ENCODE results near the gene OR10Z1.

Gene OR10Z1

GRCh38 chr1:158600735-158601134 is 4.3 kb upstream of the OR10Z1 start:
- no peaks in the 10 kb centered on the region for H3K36me3 ChIP-seq (ENCODE audit: low read depth)
- H3K27me3 ChIP-seq (ENCODE audit: insufficient read depth, poor library complexity, severe bottlenecking) = no peaks in the 10 kb centered on the region
- no peaks in the 10 kb centered on the region for H3K9me3 ChIP-seq (ENCODE audit: severe bottlenecking)
- H3K4me1 ChIP-seq (ENCODE audit: insufficient read depth, poor library complexity, severe bottlenecking) = no peaks in the 10 kb centered on the region
- H3K27ac ChIP-seq (ENCODE audit: poor library complexity, severe bottlenecking) = no peak overlapping the region
- no peak for TF ChIP-seq CTCF (IDR thresholded peaks at IDR 0.05; ENCODE audit: poor library complexity, severe bottlenecking)
- no peak for ATAC-seq (ENCODE audit: low read depth)
- H3K4me3 ChIP-seq (ENCODE audit: severe bottlenecking) = no peak overlapping the region
- no peak for DNase-seq (ENCODE audit: low spot score)

- H3K36me3 ChIP-seq (ENCODE audit: low read depth) = no peaks in the 10 kb centered on the region
- no peaks in the 10 kb centered on the region for H3K4me1 ChIP-seq (ENCODE audit: insufficient read depth, poor library complexity, severe bottlenecking)
- DNase-seq (ENCODE audit: low spot score) = no peak
- H3K9me3 ChIP-seq (ENCODE audit: severe bottlenecking) = no peaks in the 10 kb centered on the region
- no peaks in the 10 kb centered on the region for H3K27me3 ChIP-seq (ENCODE audit: insufficient read depth, poor library complexity, severe bottlenecking)
- no peak for TF ChIP-seq CTCF (IDR thresholded peaks at IDR 0.05; ENCODE audit: poor library complexity, severe bottlenecking)
- H3K27ac ChIP-seq (ENCODE audit: poor library complexity, severe bottlenecking) = no peak overlapping the region
- no peak overlapping the region for H3K4me3 ChIP-seq (ENCODE audit: severe bottlenecking)
- ATAC-seq (ENCODE audit: low read depth) = no peak
These were observed 2.2 kb downstream of the OR10Z1 start for GRCh38 chr1:158607296-158607695.

- no peaks in the 10 kb centered on the region for H3K27me3 ChIP-seq (ENCODE audit: insufficient read depth, poor library complexity, severe bottlenecking)
These were observed 6.8 kb downstream of the OR10Z1 start for GRCh38 chr1:158611916-158612315.

GRCh38 chr1:158613764-158614163 is 8.7 kb downstream of the OR10Z1 start:
- no peak overlapping the region for H3K4me3 ChIP-seq (ENCODE audit: severe bottlenecking)
- no peaks in the 10 kb centered on the region for H3K36me3 ChIP-seq (ENCODE audit: low read depth)
- H3K9me3 ChIP-seq (ENCODE audit: severe bottlenecking) = no peaks in the 10 kb centered on the region
- DNase-seq (ENCODE audit: low spot score) (no peak), ATAC-seq (ENCODE audit: low read depth) (no peak)
- H3K4me1 ChIP-seq (ENCODE audit: insufficient read depth, poor library complexity, severe bottlenecking) = no peaks in the 10 kb centered on the region
- no peaks in the 10 kb centered on the region for H3K27me3 ChIP-seq (ENCODE audit: insufficient read depth, poor library complexity, severe bottlenecking)
- TF ChIP-seq CTCF (IDR thresholded peaks at IDR 0.05; ENCODE audit: poor library complexity, severe bottlenecking) = no peak
- H3K27ac ChIP-seq (ENCODE audit: poor library complexity, severe bottlenecking) = no peak overlapping the region

More at GRCh38 chr1:158611916-158612315, 6.8 kb downstream of the OR10Z1 start:
- ATAC-seq (ENCODE audit: low read depth) (no peak), DNase-seq (ENCODE audit: low spot score) (no peak)
- TF ChIP-seq CTCF (IDR thresholded peaks at IDR 0.05; ENCODE audit: poor library complexity, severe bottlenecking) = no peak
- Histone ChIP-seq H3K4me1 (ENCODE audit: insufficient read depth, poor library complexity, severe bottlenecking) (no peaks in the 10 kb centered on the region), H3K9me3 (ENCODE audit: severe bottlenecking) (no peaks in the 10 kb centered on the region), H3K27ac (ENCODE audit: poor library complexity, severe bottlenecking) (no peak overlapping the region), H3K4me3 (ENCODE audit: severe bottlenecking) (no peak overlapping the region), H3K36me3 (ENCODE audit: low read depth) (no peaks in the 10 kb centered on the region)

DNA sequence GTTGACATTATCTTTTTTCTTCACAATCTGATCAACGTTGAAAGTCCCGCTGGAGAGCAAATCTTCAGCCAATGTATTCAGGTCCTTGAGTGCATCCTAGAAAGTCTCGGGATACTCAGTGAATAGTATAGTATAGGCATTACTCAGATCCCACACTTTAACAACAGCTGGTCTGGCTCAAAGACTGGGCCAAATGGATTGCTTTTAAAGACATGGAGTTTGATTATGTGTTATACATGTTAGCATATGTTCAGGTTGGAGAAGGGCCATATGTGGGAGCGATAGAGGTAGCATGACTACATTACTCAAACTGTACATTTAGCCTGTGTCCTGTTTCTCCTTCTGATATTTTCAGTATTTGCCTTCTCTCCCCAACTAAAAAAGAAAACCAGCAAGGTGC is 33.1 kb downstream of the OR10Z1 start:
- no peak for ATAC-seq (ENCODE audit: low read depth)
- Histone ChIP-seq H3K4me1 (ENCODE audit: insufficient read depth, poor library complexity, severe bottlenecking) (no peaks in the 10 kb centered on the region), H3K27ac (ENCODE audit: poor library complexity, severe bottlenecking) (no peak overlapping the region), H3K9me3 (ENCODE audit: severe bottlenecking) (no peaks in the 10 kb centered on the region), H3K27me3 (ENCODE audit: insufficient read depth, poor library complexity, severe bottlenecking) (no peaks in the 10 kb centered on the region), H3K4me3 (ENCODE audit: severe bottlenecking) (no peak overlapping the region), H3K36me3 (ENCODE audit: low read depth) (no peaks in the 10 kb centered on the region)
- TF ChIP-seq CTCF (IDR thresholded peaks at IDR 0.05; ENCODE audit: poor library complexity, severe bottlenecking) = no peak
- no peak for DNase-seq (ENCODE audit: low spot score)

All from RWPE2 (cell line).